HEK293T (cell line): ENCODE results near the gene N4BP2L2.

Experiments
- CTCF ChIA-PET: fragments of 350-600 bp; formaldehyde crosslinking; extraction: SDS; loops from one replicate; lab custom pipeline; 2021; ENCODE audit warnings: antibody characterized with exemption, inconsistent platforms; lab: Yijun Ruan, JAX
- POLR2A ChIA-PET: fragments of 350-600 bp; formaldehyde crosslinking; extraction: SDS; loops from one replicate; lab custom pipeline; 2020; ENCODE audit warnings: antibody characterized with exemption, inconsistent platforms; lab: Yijun Ruan, JAX
- DNase-seq: peaks from one replicate; pipeline ENCODE4 v3.0.0; 2012; ENCODE audit warnings: mixed read lengths; ENCODE audit errors: extremely low spot score
- ARNT ChIP-seq: fragments of 450-650 bp; IDR thresholded peaks from 2 replicates; pipeline ENCODE4 v1.6.1; 2017; ENCODE audit warnings: mild to moderate bottlenecking
- BHLHE40 ChIP-seq: fragments of 450-650 bp; IDR thresholded peaks from 2 replicates; pipeline ENCODE4 v1.6.1; 2016; ENCODE audit warnings: mild to moderate bottlenecking, moderate library complexity, borderline replicate concordance
- CTBP1 ChIP-seq: fragments of 450-650 bp; IDR thresholded peaks from 2 replicates; pipeline ENCODE4 v1.6.1; 2016; ENCODE audit warnings: borderline replicate concordance
- ELF4 ChIP-seq: fragments of 450-650 bp; IDR thresholded peaks from 2 replicates; pipeline ENCODE4 v1.6.1; 2017; ENCODE audit warnings: antibody characterized with exemption
- FOXA1 ChIP-seq: fragments of 450-650 bp; IDR thresholded peaks from 2 replicates; pipeline ENCODE4 v1.6.1; 2016; ENCODE audit warnings: mild to moderate bottlenecking
- FOXK2 ChIP-seq: fragments of 450-650 bp; IDR thresholded peaks from 2 replicates; pipeline ENCODE4 v1.6.1; 2016; ENCODE audit warnings: mild to moderate bottlenecking
- FOXM1 ChIP-seq: fragments of 450-650 bp; IDR thresholded peaks from 2 replicates; pipeline ENCODE4 v1.6.1; 2017; ENCODE audit warnings: mild to moderate bottlenecking, borderline replicate concordance
- HDGF ChIP-seq: fragments of 450-650 bp; IDR thresholded peaks from 2 replicates; pipeline ENCODE4 v1.6.1; 2017; ENCODE audit warnings: antibody characterized with exemption, borderline replicate concordance
- L3MBTL2 ChIP-seq: fragments of 450-650 bp; conservative IDR thresholded peaks from 2 replicates; pipeline ENCODE4 v1.6.1; 2016; ENCODE audit warnings: mild to moderate bottlenecking
- LEF1 ChIP-seq: fragments of 450-650 bp; IDR thresholded peaks from 2 replicates; pipeline ENCODE4 v1.6.1; 2017; ENCODE audit warnings: mild to moderate bottlenecking, borderline replicate concordance
- NFRKB ChIP-seq: fragments of 450-650 bp; IDR thresholded peaks from 2 replicates; pipeline ENCODE4 v1.6.1; 2016; ENCODE audit warnings: mild to moderate bottlenecking, moderate library complexity
- SP1 ChIP-seq: fragments of 450-650 bp; IDR thresholded peaks from 2 replicates; pipeline ENCODE4 v1.6.1; 2017
- SUZ12 ChIP-seq: fragments of 450-650 bp; IDR thresholded peaks from 2 replicates; pipeline ENCODE4 v1.6.1; 2016; ENCODE audit warnings: mild to moderate bottlenecking
- TARDBP ChIP-seq: fragments of 450-650 bp; IDR thresholded peaks from 2 replicates; pipeline ENCODE4 v1.6.1; 2016
- ZNF384 ChIP-seq: fragments of 450-650 bp; IDR thresholded peaks from 2 replicates; pipeline ENCODE4 v1.6.1; 2016
- TF ChIP-seq, protein P1 (sequence below): fragments of 450-650 bp; IDR thresholded peaks from 2 replicates; pipeline ENCODE4 v1.6.1; 2016

Gene N4BP2L2

DNA sequence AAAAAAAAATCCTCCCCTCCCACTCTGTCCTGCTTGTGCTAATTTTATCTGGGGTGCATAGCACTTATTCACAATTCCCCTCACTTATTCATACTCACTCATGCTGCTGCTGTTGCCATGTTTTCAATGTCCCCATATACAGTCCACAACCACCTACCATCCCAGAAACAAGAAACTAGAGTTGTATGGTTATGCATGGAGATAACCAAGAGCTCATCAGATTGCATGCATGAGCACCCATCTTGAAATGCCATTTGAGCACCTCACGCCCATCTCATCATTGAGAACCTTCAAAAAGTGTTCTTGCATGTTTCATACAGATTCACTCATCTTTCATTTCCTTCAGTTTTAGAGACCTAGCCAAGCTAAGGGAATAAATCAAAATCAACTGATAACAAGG lies 15.1 kb upstream of the N4BP2L2 start:
- ChIA-PET POLR2A (no interaction called here), CTCF (no interaction called here)
- DNase-seq, result no peak
- TF ChIP-seq, protein P1, sequence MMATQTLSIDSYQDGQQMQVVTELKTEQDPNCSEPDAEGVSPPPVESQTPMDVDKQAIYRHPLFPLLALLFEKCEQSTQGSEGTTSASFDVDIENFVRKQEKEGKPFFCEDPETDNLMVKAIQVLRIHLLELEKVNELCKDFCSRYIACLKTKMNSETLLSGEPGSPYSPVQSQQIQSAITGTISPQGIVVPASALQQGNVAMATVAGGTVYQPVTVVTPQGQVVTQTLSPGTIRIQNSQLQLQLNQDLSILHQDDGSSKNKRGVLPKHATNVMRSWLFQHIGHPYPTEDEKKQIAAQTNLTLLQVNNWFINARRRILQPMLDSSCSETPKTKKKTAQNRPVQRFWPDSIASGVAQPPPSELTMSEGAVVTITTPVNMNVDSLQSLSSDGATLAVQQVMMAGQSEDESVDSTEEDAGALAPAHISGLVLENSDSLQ, result no peak
- no peak for TF ChIP-seq FOXK2
- TF ChIP-seq LEF1, result no peak
- no peak for TF ChIP-seq TARDBP
- no peak for TF ChIP-seq NFRKB

DNA sequence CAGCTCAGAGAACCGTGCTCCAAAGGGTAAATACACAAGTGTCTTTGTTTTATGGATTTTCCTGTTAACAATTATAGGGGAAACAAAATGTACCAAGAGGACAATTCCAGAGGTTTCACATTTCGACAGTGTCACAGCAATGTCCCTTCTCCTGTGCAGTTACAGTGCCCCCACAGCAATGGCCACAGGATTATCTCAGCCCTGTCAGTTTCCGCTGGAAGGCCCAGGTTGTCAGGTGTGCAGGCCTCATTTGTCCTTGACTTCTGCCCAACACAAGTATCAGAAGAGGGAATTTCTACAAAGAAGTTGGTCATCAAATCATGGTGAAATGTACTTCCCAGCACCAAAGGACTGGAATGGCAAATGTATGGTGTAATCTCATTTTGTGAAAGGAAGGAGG lies 11.2 kb upstream of the N4BP2L2 start:
- no peak for DNase-seq
- POLR2A ChIA-PET, result interaction anchor here (0.6 kb wide), 1 partner anchor 34 kb away, joined by 3 read pairs; no protein-coding TSS in a partner anchor
- CTCF ChIA-PET, result no interaction called here
- TF ChIP-seq NFRKB (no peak), ARNT (no peak), BHLHE40 (no peak), CTBP1 (no peak), FOXK2 (no peak), FOXA1 (no peak), L3MBTL2 (no peak)
- TF ChIP-seq, protein P1, result no peak

DNA sequence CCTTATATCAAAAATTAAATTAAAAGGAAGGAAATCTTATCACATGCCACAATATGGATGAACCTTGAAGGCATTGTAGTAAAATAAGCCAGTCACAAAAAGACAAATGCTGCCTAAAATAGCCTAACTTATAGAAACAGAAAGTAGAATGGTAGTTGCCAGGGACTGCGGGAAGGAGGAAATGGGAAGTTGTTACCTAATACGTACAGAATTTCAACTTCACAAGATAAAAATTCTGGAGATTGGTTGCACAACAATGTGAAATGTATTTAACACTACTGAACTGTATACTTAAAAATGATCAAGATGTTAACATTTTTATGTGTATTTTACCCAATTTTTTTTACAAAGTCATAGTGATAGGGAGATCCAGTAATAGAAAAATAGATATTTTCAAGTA lies 10.2 kb upstream of the N4BP2L2 start:
- CTCF ChIA-PET, result no interaction called here
- TF ChIP-seq L3MBTL2 (no peak), LEF1 (no peak), TARDBP (no peak), ZNF384 (no peak), FOXK2 (no peak), SUZ12 (no peak), BHLHE40 (no peak), HDGF (no peak), SP1 (no peak), NFRKB (no peak), FOXA1 (no peak), CTBP1 (no peak), FOXM1 (no peak), ARNT (no peak), ELF4 (no peak)
- TF ChIP-seq, protein P1, result no peak
- POLR2A ChIA-PET, result interaction anchor here (0.6 kb wide), 1 partner anchor 34 kb away, joined by 3 read pairs; no protein-coding TSS in a partner anchor
- no peak for DNase-seq

DNA sequence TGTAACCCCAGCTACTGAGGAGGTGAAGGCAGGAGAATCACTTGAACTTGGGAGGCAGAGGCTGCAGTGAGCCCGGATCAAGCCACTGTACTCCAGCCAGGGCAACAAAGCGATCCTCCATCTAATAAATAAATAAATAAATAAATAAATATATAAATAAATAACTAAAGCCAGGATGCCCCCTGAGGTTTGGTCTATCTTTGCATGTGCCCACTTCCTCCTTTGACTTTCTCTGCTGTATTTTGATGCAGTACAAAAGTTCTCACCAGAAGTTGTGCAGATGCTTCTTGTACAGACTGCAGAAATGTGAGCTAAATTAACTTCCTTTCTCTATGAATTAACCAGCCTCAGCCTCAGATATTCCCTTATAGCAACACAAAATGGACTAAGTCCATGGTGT lies 6.5 kb upstream of the N4BP2L2 start:
- TF ChIP-seq ELF4 (no peak), NFRKB (no peak), HDGF (no peak), LEF1 (no peak), TARDBP (no peak), SUZ12 (no peak), L3MBTL2 (no peak), ZNF384 (no peak), FOXK2 (no peak), FOXM1 (no peak), CTBP1 (no peak), SP1 (no peak), ARNT (no peak), BHLHE40 (no peak), FOXA1 (no peak)
- TF ChIP-seq, protein P1, result no peak
- DNase-seq, result no peak
- CTCF ChIA-PET, result no interaction called here
- POLR2A ChIA-PET, result no interaction called here

DNA sequence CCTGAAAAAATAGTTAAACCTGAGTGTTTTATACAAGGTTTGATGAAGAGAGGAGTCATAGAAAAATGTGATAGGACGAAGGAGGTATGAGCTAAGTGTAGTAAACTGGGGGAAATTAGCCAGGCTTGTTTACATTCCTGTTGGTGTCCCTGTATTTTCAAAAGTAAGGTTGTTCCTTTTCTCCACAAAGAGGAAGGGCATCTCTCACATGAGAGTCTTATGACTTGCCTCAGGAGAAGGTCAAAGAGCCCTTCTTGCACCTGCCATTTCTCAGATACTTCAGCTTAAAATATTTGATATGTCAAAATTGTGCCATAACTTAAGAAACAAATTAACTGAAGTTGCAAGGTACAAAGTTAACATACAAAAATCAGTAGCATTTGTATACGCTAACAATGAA lies 3.6 kb upstream of the N4BP2L2 start:
- ChIA-PET POLR2A (no interaction called here), CTCF (no interaction called here)
- TF ChIP-seq NFRKB, result no peak
- DNase-seq, result no peak

DNA sequence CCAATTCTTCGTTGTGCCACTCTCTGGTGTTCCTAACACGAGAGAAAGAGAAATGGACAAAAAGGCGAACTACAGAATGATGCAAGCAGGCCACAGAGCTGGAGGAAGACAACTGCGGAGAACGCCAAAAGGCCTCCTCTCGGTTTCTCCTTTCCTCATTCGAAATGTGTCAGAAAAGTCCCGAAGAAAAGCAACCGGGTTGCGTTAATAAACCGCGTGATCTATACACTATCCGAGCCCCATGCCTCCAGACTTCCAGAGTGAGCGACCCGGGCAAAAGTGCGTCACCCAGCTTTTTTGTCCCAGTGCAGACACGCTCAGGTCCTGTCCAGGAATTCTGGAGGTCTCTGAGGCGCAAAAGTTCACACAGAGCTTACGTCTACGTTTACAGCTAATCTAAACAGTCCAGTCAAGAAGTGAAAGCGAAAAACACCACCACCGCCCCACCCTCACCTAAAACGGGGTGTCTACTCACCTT lies 413 bp downstream of the N4BP2L2 start:
- ChIA-PET POLR2A (interaction anchor here (0.8 to 1.6 kb wide), 6 partner anchors 10 to 247 kb away, joined by 3 to 7 read pairs (median 4); partner anchors contain the start of genes BRCA2, PDS5B and ZAR1L), CTCF (interaction anchor here (0.6 kb wide), 1 partner anchor 385 kb away, joined by 3 read pairs; no protein-coding TSS in a partner anchor)
- DNase-seq, result peak; percentile 27
- no peak for TF ChIP-seq SUZ12
- no peak for TF ChIP-seq ZNF384
- no peak for TF ChIP-seq FOXA1
- no peak for TF ChIP-seq LEF1
- TF ChIP-seq HDGF, result no peak
- no peak for TF ChIP-seq FOXK2
- TF ChIP-seq L3MBTL2, result no peak
- TF ChIP-seq TARDBP, result no peak
- TF ChIP-seq NFRKB, result no peak
- TF ChIP-seq, protein P1, result no peak
- no peak for TF ChIP-seq ARNT
- TF ChIP-seq CTBP1, result no peak
- TF ChIP-seq ELF4, result no peak
- no peak for TF ChIP-seq FOXM1
- TF ChIP-seq BHLHE40, result no peak
- no peak for TF ChIP-seq SP1
